Amygdala (tissue), 56 donors: ENCODE data around the gene IFRD1.

Experiments
- DNase-seq, 56 donors: peaks; one replicate each; lab custom pipeline; 2025; lab: John Stamatoyannopoulos, UW

Gene IFRD1

GRCh38 chr7:112484671-112485167, 34.5 kb downstream of the IFRD1 start:
- DNase-seq: no peak

- no peak for DNase-seq
Measured at GRCh38 chr7:112485766-112486165, 35.5 kb downstream of the IFRD1 start.

GRCh38 chr7:112487457-112488263, 37.4 kb downstream of the IFRD1 start:
- DNase-seq: no peak

- DNase-seq: no peak
Measured at GRCh38 chr7:112488264-112488552, 37.9 kb downstream of the IFRD1 start.

GRCh38 chr7:112492186-112492585, 41.9 kb downstream of the IFRD1 start:
- DNase-seq: no peak

GRCh38 chr7:112494656-112495055, 44.4 kb downstream of the IFRD1 start:
- DNase-seq: no peak

GRCh38 chr7:112495156-112495788, 45.0 kb downstream of the IFRD1 start:
- DNase-seq: no peak

- peak in 31 of 56 donors; percentile 10 to 64 (median 23) for DNase-seq
Measured at GRCh38 chr7:112495810-112496462, 45.7 kb downstream of the IFRD1 start.

- DNase-seq: no peak
Measured at GRCh38 chr7:112497481-112497880, 47.2 kb downstream of the IFRD1 start.

- no peak for DNase-seq
Measured at GRCh38 chr7:112500619-112501018, 50.4 kb downstream of the IFRD1 start.

GRCh38 chr7:112501801-112502503, 51.7 kb downstream of the IFRD1 start:
- no peak for DNase-seq

GRCh38 chr7:112502700-112503099, 52.4 kb downstream of the IFRD1 start:
- DNase-seq: no peak

GRCh38 chr7:112503361-112503972, 53.2 kb downstream of the IFRD1 start:
- DNase-seq: no peak

GRCh38 chr7:112504093-112504695, 53.9 kb downstream of the IFRD1 start:
- DNase-seq: no peak

- DNase-seq: no peak
Measured at GRCh38 chr7:112505495-112505894, 55.2 kb downstream of the IFRD1 start.

GRCh38 chr7:112508404-112508803, 58.1 kb downstream of the IFRD1 start:
- no peak for DNase-seq

GRCh38 chr7:112509402-112509801, 59.1 kb downstream of the IFRD1 start:
- DNase-seq: no peak

GRCh38 chr7:112510001-112510742, 59.9 kb downstream of the IFRD1 start:
- peak in 6 of 56 donors; percentile 10 to 28 (median 20) for DNase-seq

- DNase-seq: no peak
Measured at GRCh38 chr7:112510743-112511110, 60.5 kb downstream of the IFRD1 start.
